A549 (cell line): ENCODE results near the gene PPP4R4.

ENCODE experiments used
- BHLHE40 ChIP-seq: IDR thresholded peaks from 2 replicates; pipeline ENCODE4 v1.6.1; 2012; ENCODE audit warnings: low read depth, low read length, inconsistent platforms
- CTCF ChIP-seq: fragments of >200 bp; sonication (Bioruptor Twin); formaldehyde crosslinking; IDR thresholded peaks from 3 replicates; pipeline ENCODE4 v1.5.1; 2016
- GATA3 ChIP-seq: IDR thresholded peaks from 2 replicates; pipeline ENCODE4 v1.6.1; 2012; ENCODE audit warnings: borderline replicate concordance
- HES2 ChIP-seq: fragments of >200 bp; sonication (Bioruptor Twin); formaldehyde crosslinking; IDR thresholded peaks from 2 replicates; pipeline ENCODE4 v1.6.1; 2016
- HOXA7 ChIP-seq: fragments of 250-450 bp; sonication (Bioruptor Pico); IDR thresholded peaks from 2 replicates; pipeline ENCODE4 v1.5.0; 2020; ENCODE audit warnings: mild to moderate bottlenecking, moderate library complexity
- MAFK ChIP-seq: fragments of 450-650 bp; IDR thresholded peaks from 2 replicates; pipeline ENCODE4 v1.6.1; 2014; ENCODE audit not compliant: partially characterized antibody
- MAX ChIP-seq: IDR thresholded peaks from 2 replicates; pipeline ENCODE4 v1.6.1; 2012
- MYC ChIP-seq: IDR thresholded peaks from 2 replicates; pipeline ENCODE4 v1.6.1; 2012; ENCODE audit warnings: mild to moderate bottlenecking, inconsistent platforms, low read length, improper control_type of control experiment, borderline replicate concordance
- PBX3 ChIP-seq: IDR thresholded peaks from 2 replicates; pipeline ENCODE4 v1.6.1; 2012
- POLR2A ChIP-seq: IDR thresholded peaks from 2 replicates; pipeline ENCODE4 v1.6.1; 2012; ENCODE audit warnings: mild to moderate bottlenecking, low read length
- POLR2AphosphoS2 ChIP-seq: conservative IDR thresholded peaks from 2 replicates; pipeline ENCODE4 v1.6.1; 2012; ENCODE audit warnings: low read length, improper control_type of control experiment, inconsistent platforms
- REST ChIP-seq: fragments of 200-600 bp; sonication (generic); IDR thresholded peaks from 2 replicates; pipeline ENCODE4 v1.6.1; 2016; ENCODE audit warnings: antibody characterized with exemption, mild to moderate bottlenecking, moderate library complexity
- RNF2 ChIP-seq: fragments of 200-600 bp; sonication (generic); IDR thresholded peaks from 2 replicates; pipeline ENCODE4 v1.6.1; 2016; ENCODE audit warnings: low read depth, mild to moderate bottlenecking, antibody characterized with exemption, moderate library complexity, borderline replicate concordance
- SREBF2 ChIP-seq: fragments of 450-650 bp; IDR thresholded peaks from 2 replicates; pipeline ENCODE4 v1.6.1; 2014; ENCODE audit warnings: mild to moderate bottlenecking, moderate library complexity

- TF ChIP-seq MAX (no peak), BHLHE40 (no peak), REST (no peak), MAFK (no peak), CTCF (no peak), RNF2 (no peak), HES2 (no peak), POLR2AphosphoS2 (no peak), PBX3 (no peak), HOXA7 (CRISPR knock-in tag) (no peak), MYC (no peak), POLR2A (no peak), GATA3 (no peak), SREBF2 (no peak)
These were observed 10.3 kb upstream of the PPP4R4 start for GRCh38 chr14:94163796-94164195.
